GM03348 (cell line): ENCODE measurements around the gene CELF2.

Experiments used
- DNase-seq: peaks from one replicate; pipeline ENCODE4 v3.0.0; 2012; ENCODE audit warnings: low spot score

Gene CELF2

GRCh38 chr10:11197878-11198277 is 180.2 kb downstream of the CELF2 start:
- DNase-seq = no peak

GRCh38 chr10:11201911-11202310 is 184.2 kb downstream of the CELF2 start:
- DNase-seq = no peak

GRCh38 chr10:11204351-11204942 is 186.8 kb downstream of the CELF2 start:
- DNase-seq = no peak

GRCh38 chr10:11205030-11205772 is 187.5 kb downstream of the CELF2 start:
- no peak for DNase-seq

GRCh38 chr10:11206676-11207559 is 189.2 kb downstream of the CELF2 start:
- no peak for DNase-seq

- no peak for DNase-seq
Measured at GRCh38 chr10:11207560-11207844, 189.8 kb downstream of the CELF2 start.

- DNase-seq = no peak
Measured at GRCh38 chr10:11208243-11208642, 190.6 kb downstream of the CELF2 start.

GRCh38 chr10:11208908-11209829 is 191.5 kb downstream of the CELF2 start:
- DNase-seq = no peak

GRCh38 chr10:11209830-11210181 is 192.1 kb downstream of the CELF2 start:
- no peak for DNase-seq

GRCh38 chr10:11210211-11210922 is 192.7 kb downstream of the CELF2 start:
- no peak for DNase-seq

GRCh38 chr10:11212288-11213085 is 194.8 kb downstream of the CELF2 start:
- DNase-seq = no peak

GRCh38 chr10:11213137-11213536 is 195.5 kb downstream of the CELF2 start:
- DNase-seq = no peak

GRCh38 chr10:11214407-11214806 is 196.7 kb downstream of the CELF2 start:
- no peak for DNase-seq

- no peak for DNase-seq
Measured at GRCh38 chr10:11215471-11215870, 197.8 kb downstream of the CELF2 start.

- no peak for DNase-seq
Measured at GRCh38 chr10:11217521-11217920, 199.8 kb downstream of the CELF2 start.

GRCh38 chr10:11218395-11218794 is 200.7 kb downstream of the CELF2 start:
- no peak for DNase-seq

GRCh38 chr10:11219431-11219830 is 201.8 kb downstream of the CELF2 start:
- no peak for DNase-seq

GRCh38 chr10:11223081-11223480 is 205.4 kb downstream of the CELF2 start:
- DNase-seq = no peak

- DNase-seq = no peak
Measured at GRCh38 chr10:11223507-11224140, 206.0 kb downstream of the CELF2 start.

GRCh38 chr10:11224321-11224720 is 206.6 kb downstream of the CELF2 start:
- no peak for DNase-seq
